ENCODE measurements around the gene MDFIC2. TPM values are rescaled to one million over a fixed set of nuclear protein-coding genes. Genes with fewer than 3 reads are reported as not detected.

Gene MDFIC2
- polyA plus RNA-seq, 1 of the 3 experiments (the other 2 are of a cell fraction), result not detected

GRCh38 chr3:70264122-70264780 is 48.2 kb downstream of the MDFIC2 start:
- no peaks in the 10 kb centered on the region for H3F3A ChIP-seq (replicated peaks; ENCODE audit: insufficient read depth)
- no peaks in the 10 kb centered on the region for H4K20me1 ChIP-seq (ENCODE audit: insufficient read depth)
- H3K9me3 ChIP-seq, result no peaks in the 10 kb centered on the region
- no peak overlapping the region for H3K9ac ChIP-seq
- H3K4me3 ChIP-seq (ENCODE audit: low read depth in 2 of 2, low read length in 1 of 2), result no peak overlapping the region
- no peaks in the 10 kb centered on the region for H3K79me2 ChIP-seq (ENCODE audit: insufficient read depth)
- no peak overlapping the region for H3K27ac ChIP-seq (ENCODE audit: low read depth in 2 of 2, low read length in 1 of 2)
- WGBS (ENCODE audit: low lambda C conversion rate), result 26% methylated on average over 3 of the region's 3 CpGs
- no peaks in the 10 kb centered on the region for H3K4me1 ChIP-seq (ENCODE audit: control insufficient read depth in 1 of 2, insufficient read depth in 2 of 2, low read depth in 1 of 2, low read length in 1 of 2)
- no peak for TF ChIP-seq USF1 (IDR thresholded peaks at IDR 0.05; ENCODE audit: borderline replicate concordance, low read depth)
- TF ChIP-seq GATA2 (CRISPR knock-in tag; IDR thresholded peaks at IDR 0.05), result no peak
- TF ChIP-seq NRF1 (IDR thresholded peaks at IDR 0.05; ENCODE audit: low read depth, low read length), result no peak
- TF ChIP-seq IRF3 (IDR thresholded peaks at IDR 0.05; ENCODE audit: low read depth, low read length), result no peak
- no peaks in the 10 kb centered on the region for H3K36me3 ChIP-seq (replicated peaks in 1 of 2; ENCODE audit: control insufficient read depth in 1 of 2, insufficient read depth in 2 of 2, low read length in 1 of 2)
- ChIA-PET CTCF (no interaction called here), POLR2A (no interaction called here)
- H3K27me3 ChIP-seq (ENCODE audit: insufficient read depth), result no peaks in the 10 kb centered on the region
- H2AFZ ChIP-seq (ENCODE audit: low read depth), result no peak overlapping the region
- no peak for DNase-seq
- no peak overlapping the region for H3K4me2 ChIP-seq
- H3K9me2 ChIP-seq, result no peaks in the 10 kb centered on the region

- Histone ChIP-seq H3K36me3 (replicated peaks in 1 of 2; ENCODE audit: control insufficient read depth in 1 of 2, insufficient read depth in 2 of 2, low read length in 1 of 2) (no peaks in the 10 kb centered on the region), H3K27me3 (ENCODE audit: insufficient read depth) (no peaks in the 10 kb centered on the region), H3F3A (replicated peaks; ENCODE audit: insufficient read depth) (no peaks in the 10 kb centered on the region), H3K9me3 (no peaks in the 10 kb centered on the region), H3K79me2 (ENCODE audit: insufficient read depth) (no peaks in the 10 kb centered on the region), H3K4me3 (ENCODE audit: low read depth in 2 of 2, low read length in 1 of 2) (no peak overlapping the region), H3K4me2 (no peak overlapping the region), H3K9ac (no peak overlapping the region), H3K4me1 (ENCODE audit: control insufficient read depth in 1 of 2, insufficient read depth in 2 of 2, low read depth in 1 of 2, low read length in 1 of 2) (no peaks in the 10 kb centered on the region), H2AFZ (ENCODE audit: low read depth) (no peak overlapping the region; the same call in 1 of the 2 replicates), H3K27ac (ENCODE audit: low read depth in 2 of 2, low read length in 1 of 2) (no peak overlapping the region), H4K20me1 (ENCODE audit: insufficient read depth) (no peaks in the 10 kb centered on the region), H3K9me2 (no peaks in the 10 kb centered on the region)
- 7% methylated on average over 1 of the region's 1 CpG for WGBS (ENCODE audit: low lambda C conversion rate)
- CTCF ChIA-PET, result no interaction called here
- TF ChIP-seq TAF1 (IDR thresholded peaks at IDR 0.05; ENCODE audit: borderline replicate concordance, low read depth, low read length), result no peak
- no peak for DNase-seq
- POLR2A ChIA-PET, result no interaction called here
Measured at GRCh38 chr3:70261283-70261682, 51.2 kb downstream of the MDFIC2 start.

GRCh38 chr3:70256566-70256965 is 55.9 kb downstream of the MDFIC2 start:
- POLR2A ChIA-PET, result no interaction called here
- no peak overlapping the region for H2AFZ ChIP-seq (ENCODE audit: low read depth)
- TF ChIP-seq JUND (IDR thresholded peaks at IDR 0.05), result no peak
- no peak for TF ChIP-seq ZBTB33 (IDR thresholded peaks at IDR 0.05; ENCODE audit: borderline replicate concordance, low read depth)
- TF ChIP-seq ELF1 (IDR thresholded peaks at IDR 0.05), result no peak
- no peak for TF ChIP-seq REST (IDR thresholded peaks at IDR 0.05; ENCODE audit: low read depth, low read length)
- TF ChIP-seq IRF3 (IDR thresholded peaks at IDR 0.05; ENCODE audit: low read depth, low read length), result no peak
- TF ChIP-seq FOSL2 (IDR thresholded peaks at IDR 0.05; ENCODE audit: borderline replicate concordance, low read depth), result no peak
- no peak for TF ChIP-seq RFX5 (IDR thresholded peaks at IDR 0.05; ENCODE audit: low read length)
- TF ChIP-seq TEAD4 (IDR thresholded peaks at IDR 0.05; ENCODE audit: borderline replicate concordance, insufficient read depth), result no peak

More at GRCh38 chr3:70256566-70256965, 55.9 kb downstream of the MDFIC2 start:
- H4K20me1 ChIP-seq (ENCODE audit: insufficient read depth), result no peaks in the 10 kb centered on the region
- no peak overlapping the region for H3K4me2 ChIP-seq
- H3K27me3 ChIP-seq (ENCODE audit: insufficient read depth), result no peaks in the 10 kb centered on the region
- no peak overlapping the region for H3K4me3 ChIP-seq (ENCODE audit: low read depth in 2 of 2, low read length in 1 of 2)
- H3F3A ChIP-seq (replicated peaks; ENCODE audit: insufficient read depth), result no peaks in the 10 kb centered on the region
- no peaks in the 10 kb centered on the region for H3K79me2 ChIP-seq (ENCODE audit: insufficient read depth)
- CTCF ChIA-PET, result no interaction called here
- no peaks in the 10 kb centered on the region for H3K4me1 ChIP-seq (ENCODE audit: control insufficient read depth in 1 of 2, insufficient read depth in 2 of 2, low read depth in 1 of 2, low read length in 1 of 2)
- no peaks in the 10 kb centered on the region for H3K9me3 ChIP-seq
- H3K9ac ChIP-seq, result no peak overlapping the region
- H3K9me2 ChIP-seq, result no peaks in the 10 kb centered on the region
- H3K36me3 ChIP-seq (replicated peaks in 1 of 2; ENCODE audit: control insufficient read depth in 1 of 2, insufficient read depth in 2 of 2, low read length in 1 of 2), result no peaks in the 10 kb centered on the region
- WGBS (ENCODE audit: low lambda C conversion rate), result 61% methylated on average over 1 of the region's 1 CpG
- DNase-seq, result no peak
- no peak overlapping the region for H3K27ac ChIP-seq (ENCODE audit: low read depth in 2 of 2, low read length in 1 of 2)

All from SK-N-SH (cell line).